DMS53 treated with DMSO at 0.1 percent for 48 hours (cell line): ENCODE results near the gene DMKN.
A peak's percentile ranks its signal among the peaks of the same experiment; 100 is the strongest.

Experiments
- DNase-seq: peaks from one replicate; lab custom pipeline; 2025; ENCODE audit not compliant: unreplicated experiment; lab: John Stamatoyannopoulos, UW

DMKN gene

DNA sequence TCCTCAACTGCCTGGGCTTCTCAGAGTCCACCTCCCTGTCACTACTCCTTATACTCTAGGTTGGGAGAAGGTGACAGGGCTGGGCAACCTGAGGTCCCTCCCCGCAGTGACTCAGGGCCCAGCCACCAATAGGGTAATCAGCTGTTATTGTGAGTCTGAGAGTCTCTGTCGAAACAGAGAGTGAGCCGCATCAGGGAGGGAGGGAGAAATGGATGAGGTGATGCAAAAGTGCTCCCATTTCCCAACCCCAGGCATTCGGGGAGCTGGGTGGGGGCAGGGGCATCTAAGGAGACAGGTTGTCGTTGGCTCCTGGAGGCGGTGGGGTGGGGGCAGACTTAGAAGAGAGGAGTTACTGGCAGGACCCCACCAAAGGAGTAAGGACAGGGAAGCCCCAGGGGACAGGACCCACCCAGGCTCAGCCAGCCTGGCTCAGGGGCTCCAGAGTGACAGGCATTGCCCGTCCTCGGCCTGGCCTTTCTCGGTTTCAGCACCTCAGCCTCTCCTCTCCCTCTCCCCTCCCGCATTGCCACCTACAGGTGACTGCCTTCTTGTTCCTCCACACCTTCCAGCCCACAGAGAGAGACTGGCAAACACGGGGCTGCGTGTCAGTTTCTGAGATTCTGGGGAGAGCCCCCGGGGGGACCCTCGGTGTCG lies at the start of gene DMKN:
Gene DMKN (minus strand): TSS at position 22 of the 654 bp plus-strand sequence. CDS start 174 bp downstream, outside the sequence.
- DNase-seq, result no peak

- DNase-seq, result no peak
These were observed 49.3 kb upstream of the DMKN start for GRCh38 chr19:35562776-35563175.

- no peak for DNase-seq
These were observed 48.9 kb upstream of the DMKN start for GRCh38 chr19:35562336-35562735.

DNA sequence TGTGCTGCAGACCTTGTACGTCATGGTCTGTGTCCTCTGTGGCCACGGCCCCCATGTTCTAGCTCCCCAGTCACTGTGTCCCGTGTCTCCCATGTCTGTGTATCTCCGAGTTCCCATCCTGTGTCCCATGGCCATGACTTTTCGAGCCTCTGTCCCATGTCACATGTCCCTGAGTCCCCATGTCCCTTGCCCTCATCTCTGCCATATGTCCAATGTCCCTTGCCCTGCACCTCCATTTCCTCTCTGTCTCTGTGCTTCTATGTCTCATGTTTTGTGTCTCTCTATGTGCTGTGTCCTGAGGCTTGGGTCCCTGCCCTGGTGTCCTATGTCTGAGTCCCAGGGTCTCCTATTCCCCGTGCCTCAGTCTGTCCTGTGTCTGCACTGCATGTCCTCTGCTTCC lies 48.0 kb upstream of the DMKN start:
- no peak for DNase-seq

DNA sequence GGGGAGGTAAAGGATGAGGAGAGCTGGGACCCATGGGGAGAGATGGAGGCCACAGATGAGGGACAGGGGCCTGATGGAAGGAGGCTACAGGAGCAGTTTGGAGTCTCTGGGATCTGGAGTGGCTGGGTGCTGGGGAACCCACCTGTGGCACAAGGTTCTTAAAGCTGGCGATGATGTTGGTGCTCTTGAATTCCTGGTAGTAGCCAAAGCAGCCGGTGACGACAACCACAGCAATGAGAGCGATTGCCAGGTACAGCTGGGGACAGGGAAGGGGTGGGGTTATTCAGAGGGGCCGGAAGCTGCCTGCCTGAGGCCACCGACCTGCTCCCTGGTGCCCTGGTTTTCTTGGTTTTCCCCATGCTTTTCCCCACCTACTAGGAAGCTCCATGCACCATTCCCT lies 47.2 kb upstream of the DMKN start:
- DNase-seq, result no peak

DNA sequence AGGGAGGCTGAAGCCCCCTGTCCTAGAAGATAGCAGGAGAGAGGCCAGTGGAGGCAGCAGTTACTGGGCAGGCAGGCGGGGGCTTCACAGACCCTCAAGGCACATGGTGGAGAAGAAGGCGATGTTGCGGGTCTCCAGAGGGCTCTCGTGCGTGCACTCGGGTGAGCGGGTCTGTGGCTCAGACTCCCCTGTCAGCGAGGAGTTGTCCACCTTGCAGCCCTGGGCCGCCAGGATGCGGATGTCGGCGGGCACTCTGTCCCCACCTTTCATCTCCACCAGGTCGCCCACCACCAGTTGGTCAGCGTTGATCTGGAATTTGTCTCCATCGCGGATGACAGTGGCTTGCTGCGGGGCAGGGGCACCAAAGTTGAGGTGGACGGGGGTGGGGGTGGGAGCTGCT lies 46.8 kb upstream of the DMKN start:
- DNase-seq, result no peak

DNA sequence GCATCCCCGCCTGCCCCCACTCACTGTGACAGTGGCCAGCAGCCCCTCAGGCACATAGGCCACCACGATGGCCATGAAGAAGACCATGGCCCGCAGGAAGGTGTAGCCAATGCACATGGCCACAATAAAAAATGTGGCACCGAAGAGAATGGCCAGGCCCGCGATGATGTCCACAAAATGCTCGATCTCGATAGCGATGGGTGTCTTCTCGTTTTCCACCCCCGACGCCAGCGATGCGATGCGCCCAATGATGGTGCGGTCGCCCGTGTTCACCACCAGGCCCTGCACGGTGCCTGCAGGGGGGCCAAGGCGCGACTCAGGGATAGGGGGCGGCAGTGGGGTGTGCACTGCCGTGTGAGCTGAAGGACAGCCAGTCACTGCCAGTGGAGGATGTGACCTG lies 46.3 kb upstream of the DMKN start:
- DNase-seq, result no peak

DNA sequence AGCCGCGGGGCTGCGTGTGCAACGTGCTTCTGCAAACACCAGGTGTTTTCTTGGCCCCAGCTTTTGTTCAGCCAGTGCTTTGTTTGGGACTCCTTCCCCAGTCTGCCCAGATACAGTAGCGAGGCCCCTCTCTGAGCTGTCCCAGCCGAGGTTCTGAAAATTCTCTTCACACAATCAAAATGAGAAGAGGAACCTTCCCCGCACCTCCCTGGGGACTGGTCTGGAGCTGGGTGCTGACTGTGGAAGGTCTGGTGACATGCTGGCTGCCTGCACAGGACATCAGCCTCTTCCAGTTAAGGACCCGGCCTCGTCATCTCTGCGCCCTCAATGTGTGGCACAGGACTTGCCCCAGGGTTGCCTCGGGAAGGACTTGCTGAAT lies 45.8 kb upstream of the DMKN start:
- no peak for DNase-seq

- DNase-seq, result no peak
These were observed 45.2 kb upstream of the DMKN start for GRCh38 chr19:35558400-35559280.

DNA sequence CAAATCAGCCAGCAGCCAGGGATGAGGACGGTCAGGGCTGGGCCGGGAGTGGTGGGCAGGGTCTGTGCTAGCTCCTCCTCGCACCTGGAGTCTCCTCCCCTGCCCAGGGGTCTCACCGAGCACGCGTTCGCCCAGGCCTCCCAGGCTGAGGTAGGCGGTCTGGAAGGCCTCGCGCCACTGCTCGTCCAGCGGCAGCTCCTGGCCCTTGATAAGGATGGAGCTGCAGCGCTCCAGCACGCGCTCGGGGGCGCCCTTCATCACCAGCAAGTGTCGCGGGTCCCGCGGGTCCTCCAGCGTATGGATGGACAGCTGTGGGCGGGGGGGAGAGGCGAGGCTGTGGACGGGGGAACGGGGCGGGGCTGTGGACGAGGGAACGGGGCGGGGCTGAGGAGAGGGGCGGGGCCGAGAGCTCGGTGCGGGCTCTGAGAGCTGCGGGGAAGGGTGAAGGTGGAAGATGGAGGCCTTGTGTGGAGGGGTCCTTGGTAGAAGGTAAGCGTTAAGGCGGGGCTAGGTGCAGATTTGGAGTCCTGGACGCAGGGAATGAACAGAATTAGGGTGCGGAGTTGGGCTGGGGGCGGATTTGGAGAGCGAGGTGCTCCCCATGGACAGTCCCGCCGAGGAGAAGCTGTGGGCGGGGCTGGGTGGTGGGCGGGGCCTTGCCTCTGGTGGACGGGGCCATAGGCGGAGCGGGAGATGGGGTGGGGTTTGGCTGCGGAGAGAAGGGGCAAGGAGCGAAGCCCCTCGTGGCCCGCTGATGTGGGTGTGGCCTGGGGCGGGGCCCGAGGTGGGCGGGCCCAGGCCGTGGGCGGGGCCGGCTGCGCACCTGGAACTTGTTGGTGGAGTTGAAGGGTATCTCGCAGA lies 44.3 kb upstream of the DMKN start:
- DNase-seq, result peak; percentile 33

DNA sequence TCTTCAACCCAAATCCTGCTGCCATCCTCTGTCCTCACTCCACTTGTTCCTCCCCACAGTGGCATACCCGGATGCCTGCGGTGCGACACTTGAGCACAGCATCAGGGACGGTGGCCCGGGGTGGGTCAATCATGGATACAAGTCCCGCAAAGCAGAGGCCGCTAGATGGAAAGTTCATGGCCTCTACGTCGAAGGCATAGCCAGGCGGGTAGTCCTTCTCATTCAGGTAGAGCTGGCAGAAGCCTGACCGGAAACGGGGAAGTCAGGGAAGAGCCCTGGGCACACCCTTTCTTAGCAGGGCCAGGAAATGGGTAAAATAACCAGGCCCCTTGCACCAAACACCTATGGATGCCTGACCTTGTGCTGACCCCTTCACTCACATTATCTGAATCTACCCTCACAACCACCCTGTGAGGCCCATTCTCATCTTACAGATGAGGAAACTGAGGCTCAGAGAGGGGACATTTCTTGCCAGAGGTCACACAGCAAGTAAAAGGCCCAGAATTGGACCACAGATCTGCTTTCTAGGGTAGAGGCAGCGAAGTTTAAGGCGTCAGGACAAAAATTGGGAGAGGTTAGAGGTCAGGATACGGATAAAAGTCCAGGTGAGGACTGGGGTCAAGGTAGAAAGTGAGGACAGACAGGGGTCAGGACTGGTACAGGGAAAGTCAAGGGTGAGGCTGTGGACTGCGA lies 43.5 kb upstream of the DMKN start:
- no peak for DNase-seq

GRCh38 chr19:35556025-35556590 lies 42.7 kb upstream of the DMKN start:
- DNase-seq, result no peak

DNA sequence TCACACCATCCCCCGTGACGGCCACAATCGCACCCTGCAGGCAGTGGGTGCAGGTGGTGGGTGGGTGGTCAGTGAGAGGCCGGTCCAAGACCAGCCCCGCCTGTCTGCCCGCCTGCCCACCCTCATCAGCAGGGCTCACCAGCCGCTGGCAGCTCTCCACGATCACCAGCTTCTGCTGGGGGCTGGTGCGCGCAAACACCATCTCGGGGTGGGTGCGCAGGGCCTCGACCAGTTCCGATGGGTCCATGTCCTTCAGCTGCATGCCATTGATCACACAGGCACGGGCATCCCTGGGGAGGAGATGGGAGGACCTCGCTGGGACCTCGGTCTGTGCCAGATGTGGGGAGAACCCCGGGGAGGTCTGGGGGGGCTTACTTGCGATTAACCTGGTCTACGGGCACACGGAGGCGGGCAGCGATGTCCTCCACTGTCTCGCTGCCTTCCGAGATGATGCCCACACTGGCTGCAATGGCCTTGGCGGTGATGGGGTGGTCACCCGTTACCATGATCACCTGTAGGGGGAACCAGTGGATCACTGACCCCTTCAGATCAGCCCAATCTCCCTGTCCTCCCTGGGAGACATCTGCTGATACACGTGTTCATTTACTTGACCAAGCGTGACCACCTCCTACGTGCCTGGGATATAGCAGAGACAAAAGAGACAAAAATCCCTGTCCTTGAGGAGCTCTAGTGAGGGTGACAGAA lies 42.0 kb upstream of the DMKN start:
- no peak for DNase-seq

DNA sequence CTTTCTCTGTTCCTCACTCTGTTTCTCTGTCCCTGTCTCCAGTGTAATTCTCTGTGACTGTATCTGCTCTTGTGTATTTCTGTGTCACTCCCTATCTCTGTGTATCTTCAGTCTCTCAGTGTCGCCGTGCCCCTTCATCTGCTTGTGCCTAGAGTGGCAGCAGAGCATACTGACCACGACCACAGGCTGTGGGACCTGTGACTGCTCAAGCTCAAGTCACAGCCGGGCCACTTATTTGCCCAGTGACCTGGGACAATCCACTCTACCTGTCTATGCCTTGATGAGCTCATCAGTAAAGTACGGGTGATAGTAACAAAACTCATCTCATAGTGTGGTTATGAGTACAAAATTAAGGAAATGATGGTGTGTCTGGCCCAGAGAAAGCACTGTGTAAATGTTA lies 40.6 kb upstream of the DMKN start:
- no peak for DNase-seq

DNA sequence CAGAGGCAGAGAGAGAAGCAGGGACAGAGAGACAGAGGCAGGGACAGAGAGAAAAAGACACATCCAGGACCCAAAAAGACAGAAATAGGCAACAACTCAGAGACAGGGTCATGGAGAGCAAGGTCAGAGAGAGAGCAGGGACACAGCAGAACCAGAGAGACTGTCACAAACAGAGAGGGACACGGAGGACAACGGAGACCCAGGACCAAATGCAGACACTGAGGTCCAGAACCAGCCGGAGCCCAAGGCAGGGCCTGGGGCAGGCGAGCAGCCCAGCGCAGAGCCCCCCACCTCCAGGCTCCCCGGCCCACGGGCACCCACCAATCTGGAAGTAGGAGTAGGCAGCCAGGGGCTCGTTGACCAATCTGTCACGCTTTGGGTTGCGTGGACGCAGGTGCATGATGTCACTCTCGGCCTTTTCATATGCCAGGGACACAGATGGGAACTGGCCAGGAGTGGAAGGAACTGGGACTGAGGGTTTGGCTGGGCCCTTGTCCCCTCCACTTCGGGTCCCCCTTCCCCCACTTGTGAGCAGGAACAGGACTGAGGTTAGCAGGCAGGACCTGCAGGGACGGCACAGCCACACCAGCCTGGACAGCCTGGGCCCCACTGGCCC lies 40.0 kb upstream of the DMKN start:
- no peak for DNase-seq

DNA sequence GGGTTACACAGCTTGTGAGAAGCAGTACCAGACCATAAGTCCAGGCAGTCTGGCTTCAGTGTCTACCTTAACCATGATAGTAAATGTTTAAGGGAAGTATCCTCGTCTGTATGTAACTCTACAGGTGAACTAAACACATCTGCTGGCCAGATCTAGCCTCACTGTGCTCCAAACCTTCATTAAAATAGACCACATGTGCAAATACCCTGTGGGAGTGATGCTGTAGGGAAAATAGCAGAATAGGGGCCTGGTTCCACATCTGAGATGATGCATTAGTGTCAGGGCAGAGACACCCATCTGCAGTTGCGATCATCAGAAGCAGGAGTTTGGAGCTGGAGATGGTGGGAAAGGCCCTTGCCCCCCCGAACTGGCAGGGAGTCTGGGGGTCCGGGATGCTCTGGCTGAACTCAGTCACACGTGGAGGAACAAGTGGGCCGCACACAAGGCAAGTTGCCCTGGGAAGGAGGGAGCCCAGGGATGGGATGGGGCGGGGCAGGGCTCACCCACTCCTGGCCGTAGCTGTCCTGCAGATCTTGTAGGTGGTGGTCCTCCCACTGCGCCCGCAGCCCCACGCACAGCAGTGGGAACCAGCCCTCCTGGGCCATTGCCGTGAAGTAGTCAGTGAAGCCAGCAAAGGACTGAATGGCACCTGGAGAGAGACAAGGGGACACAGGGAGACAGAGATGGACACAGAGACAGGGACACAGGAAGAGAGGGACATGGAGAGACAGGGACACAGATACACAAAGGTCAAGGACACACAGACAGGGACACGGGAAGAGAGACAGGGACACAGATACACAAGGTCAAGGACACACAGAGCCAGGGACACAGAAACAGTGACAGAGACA lies 39.3 kb upstream of the DMKN start:
- DNase-seq, result no peak

DNA sequence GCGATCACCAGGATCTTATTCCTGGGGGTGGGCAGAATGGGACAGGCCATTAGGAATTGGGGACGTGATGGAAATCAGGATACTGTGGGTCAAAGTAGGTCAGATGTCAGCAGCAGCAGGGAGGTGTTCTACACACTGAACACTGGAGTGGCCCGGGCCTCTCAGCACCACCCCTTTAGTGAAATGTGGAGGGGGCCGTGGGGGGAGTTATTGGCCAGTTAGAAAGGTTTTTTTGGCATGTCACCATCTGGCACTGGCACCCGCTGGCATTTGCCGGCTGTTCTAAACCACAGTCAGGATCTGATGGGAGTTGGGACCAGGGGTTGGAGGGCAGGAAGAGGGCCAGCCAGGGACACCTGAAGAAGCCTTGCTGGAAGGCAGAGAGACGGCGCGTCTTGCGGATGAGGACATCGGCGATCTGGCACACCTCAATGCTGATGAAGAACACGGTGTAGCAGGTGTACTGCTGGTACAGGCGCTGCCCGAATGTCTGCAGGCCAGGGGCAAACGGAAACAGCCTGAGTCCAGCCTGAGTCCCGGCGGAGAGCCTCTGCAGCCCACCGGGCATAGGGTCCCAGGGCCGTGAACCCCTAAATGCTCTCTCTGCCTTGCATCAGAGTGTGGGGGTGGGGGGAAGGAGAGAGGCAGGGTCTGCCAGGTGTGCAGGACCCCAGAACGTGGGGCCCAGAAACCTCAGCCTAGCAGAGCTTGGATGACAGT lies 37.8 kb upstream of the DMKN start:
- DNase-seq, result no peak

DNA sequence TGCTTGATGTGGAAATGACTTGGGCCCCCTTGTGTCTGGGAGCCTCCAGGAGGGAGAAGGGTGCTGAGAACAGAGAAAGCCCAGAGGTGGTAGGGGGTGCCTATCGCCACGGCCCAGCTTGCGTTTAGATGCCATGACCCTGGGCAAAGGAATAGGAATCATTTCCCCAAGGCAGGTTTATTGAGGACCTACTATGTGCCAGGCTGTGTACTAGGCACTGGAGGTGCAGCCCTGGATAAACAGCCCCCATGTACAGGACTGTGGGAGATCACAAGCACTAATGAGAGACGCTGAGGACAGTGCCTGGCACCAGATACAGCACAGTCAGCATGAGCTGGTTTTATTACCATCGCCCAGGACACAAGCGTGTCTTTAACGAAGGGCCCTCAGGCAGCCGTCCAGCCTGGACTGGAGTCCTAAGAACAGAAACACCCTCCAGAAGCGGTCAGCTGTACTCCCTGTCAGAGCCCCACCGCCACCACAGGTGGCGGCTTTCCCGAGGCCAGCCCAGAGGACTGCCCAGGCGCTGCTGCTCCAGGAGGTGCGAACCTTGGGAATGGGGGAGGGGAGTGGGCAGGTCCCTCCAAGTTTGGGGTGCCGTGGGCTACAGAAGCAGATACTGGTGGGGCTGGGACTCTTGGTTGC lies 36.6 kb upstream of the DMKN start:
- no peak for DNase-seq
